Endodermal cell (in vitro differentiated cells): Measurements from ENCODE around the gene PLAC8. TPM values are rescaled to one million over a fixed set of nuclear protein-coding genes. Genes with fewer than 3 reads are reported as not detected.

Experiments
- DNase-seq: peaks from one replicate; pipeline ENCODE4 v3.0.0-alpha.2; 2017
- H3K27ac ChIP-seq: 2 replicates; pipeline ENCODE4 v1.5.1; 2013; ENCODE audit warnings: mild to moderate bottlenecking, low read depth, low read length, moderate library complexity
- H3K27me3 ChIP-seq: 2 replicates; pipeline ENCODE4 v1.6.1; 2013; ENCODE audit warnings: mild to moderate bottlenecking, low read length, moderate library complexity; ENCODE audit not compliant: insufficient read depth, control insufficient read depth, poor library complexity, severe bottlenecking
- H3K36me3 ChIP-seq: 2 replicates; pipeline ENCODE4 v1.7.0; 2013; ENCODE audit warnings: mild to moderate bottlenecking, low read length, moderate library complexity; ENCODE audit not compliant: control insufficient read depth, insufficient read depth
- H3K4me1 ChIP-seq: one replicate; pipeline ENCODE4 v1.7.0; 2013; ENCODE audit warnings: low read length; ENCODE audit not compliant: control insufficient read depth, insufficient read depth
- H3K4me3 ChIP-seq: 2 replicates; pipeline ENCODE4 v1.5.1; 2013; ENCODE audit warnings: mild to moderate bottlenecking, low read length, moderate library complexity
- H3K9ac ChIP-seq: 2 replicates; pipeline ENCODE4 v1.6.1; 2013; ENCODE audit warnings: mild to moderate bottlenecking, low read length, moderate library complexity; ENCODE audit not compliant: poor library complexity, severe bottlenecking; ENCODE audit errors: extremely low read depth
- H3K9me3 ChIP-seq: 2 replicates; pipeline ENCODE4 v1.6.1; 2013; ENCODE audit warnings: mild to moderate bottlenecking, low read length, moderate library complexity; ENCODE audit not compliant: control insufficient read depth
- H3K27ac Mint-ChIP-seq: 2 replicates; pipeline ENCODE4 v1.8.0; 2020; ENCODE audit warnings: mixed read lengths
- H3K27me3 Mint-ChIP-seq: 2 replicates; pipeline ENCODE4 v1.8.0; 2021; ENCODE audit warnings: mild to moderate bottlenecking, mixed read lengths; ENCODE audit not compliant: insufficient read depth
- H3K36me3 Mint-ChIP-seq: 2 replicates; pipeline ENCODE4 v1.8.0; 2020; ENCODE audit warnings: low read depth, mixed read lengths
- H3K4me1 Mint-ChIP-seq: 2 replicates; pipeline ENCODE4 v1.8.0; 2020; ENCODE audit warnings: mixed read lengths
- H3K4me3 Mint-ChIP-seq: 2 replicates; pipeline ENCODE4 v1.8.0; 2020; ENCODE audit warnings: mild to moderate bottlenecking, moderate library complexity, mixed read lengths
- H3K9me3 Mint-ChIP-seq: 2 replicates; pipeline ENCODE4 v1.8.0; 2020; ENCODE audit warnings: mild to moderate bottlenecking, mixed read lengths
- CTCF ChIP-seq: fragments of 200-600 bp; sonication (generic); conservative IDR thresholded peaks from 2 replicates; pipeline ENCODE4 v1.5.0; 2021; ENCODE audit warnings: antibody characterized with exemption, mild to moderate bottlenecking
- WGBS, 2 experiments: methylation state at CpG; one replicate each; pipeline versions ENCODE4 v1.1.5 to v1.1.7; 2013; ENCODE audit warnings: missing lambda C conversion rate in 2 of 2, mixed read lengths in 1 of 2; ENCODE audit not compliant: insufficient coverage in 1 of 2, insufficient read length in 1 of 2; 5-methylcytosine and 5-hydroxymethylcytosine counted together
- long read RNA-seq, 4 experiments: library from polyadenylated mRNA in 2 of 4; library from RNA in 1 of 4; library from capped mRNA in 1 of 4; stranded (forward) in 3 of 4; unstranded in 1 of 4; transcript quantifications; one replicate each; pipeline ENCODE4 v2.0.0, GENCODE V29; 2020 to 2021; ENCODE audit warnings: inconsistent platforms in 1 of 4
- polyA plus RNA-seq, 2 experiments: library from polyadenylated mRNA; stranded (reverse); fragments of 50-300 nt; gene quantifications; one replicate each; pipeline ENCODE4 v1.2.3, GENCODE V29; 2013
- total RNA-seq, 2 donors: library from RNA; stranded (reverse); fragmentation: NEBNext Ultra II Directional in 1 of 2; extraction: Animal tissue kit (Norgen Biotek cat#: 25700) in 1 of 2; gene quantifications; 2 replicates in 1 of 2; 3 replicates in 1 of 2; pipeline ENCODE4 v1.2.1, GENCODE V29; 2021

Gene PLAC8
- total RNA-seq = 1 to 10 TPM; 1.8 to 2.6 TPM
- polyA plus RNA-seq (2013, experiment 1 of 2) = 0.39 TPM
- 2.6 TPM for polyA plus RNA-seq (2013, experiment 2 of 2)
- long read RNA-seq, experiment 1 = 0 reads
- long read RNA-seq, experiment 2 = 0 reads
- long read RNA-seq, experiment 3, partial matches to known transcripts = 0 of 1 reads
- long read RNA-seq, experiment 3, other reads (novel, unspliced or antisense) = 0 of 1 reads
- long read RNA-seq, experiment 4 = 0 reads

GRCh38 chr4:83114576-83114975 lies at the start of gene PLAC8:
Gene PLAC8 (minus strand): TSS chr4:83114729. CDS start chr4:83107921, 6,808 bp downstream.
- no peaks in the 10 kb centered on the region for H3K27me3 ChIP-seq
- H3K36me3 ChIP-seq = no peaks in the 10 kb centered on the region
- no peak for TF ChIP-seq CTCF
- H3K9ac ChIP-seq = no peak within 1 kb of the TSS
- Mint-ChIP-seq H3K36me3 (no peaks in the 10 kb centered on the region), H3K4me3 (no peak within 1 kb of the TSS), H3K9me3 (no peaks in the 10 kb centered on the region), H3K27ac (peak within 1 kb of the TSS; percentile 80), H3K4me1 (peaks cover 15% of the 10 kb centered on the region), H3K27me3 (no peaks in the 10 kb centered on the region)
- no peak within 1 kb of the TSS for H3K27ac ChIP-seq
- WGBS, 2 experiments = 61 to 69% methylated on average over 5 of the region's 5 CpGs
- H3K9me3 ChIP-seq = no peaks in the 10 kb centered on the region
- DNase-seq = no peak
- H3K4me1 ChIP-seq = no peaks in the 10 kb centered on the region
- peak within 1 kb of the TSS; percentile 6 for H3K4me3 ChIP-seq

GRCh38 chr4:83153417-83153816 lies 38.9 kb upstream of the PLAC8 start:
- no peak overlapping the region for H3K4me3 ChIP-seq
- H3K4me3 Mint-ChIP-seq = no peak overlapping the region
- no peak for DNase-seq
- TF ChIP-seq CTCF = no peak
- H3K36me3 Mint-ChIP-seq = no peaks in the 10 kb centered on the region
- peaks cover 5% of the 10 kb centered on the region for H3K9me3 Mint-ChIP-seq
- H3K27me3 Mint-ChIP-seq = no peaks in the 10 kb centered on the region
- H3K9ac ChIP-seq = no peak overlapping the region
- H3K9me3 ChIP-seq = no peaks in the 10 kb centered on the region
- H3K4me1 ChIP-seq = no peaks in the 10 kb centered on the region
- no peak overlapping the region for H3K27ac ChIP-seq
- no peak overlapping the region for H3K27ac Mint-ChIP-seq
- peaks cover 2% of the 10 kb centered on the region for H3K4me1 Mint-ChIP-seq
- 94 to 96% methylated on average over 2 of the region's 2 CpGs for WGBS, 2 experiments
- no peaks in the 10 kb centered on the region for H3K27me3 ChIP-seq
- H3K36me3 ChIP-seq = no peaks in the 10 kb centered on the region

- Mint-ChIP-seq H3K27ac (no peak overlapping the region), H3K4me1 (peaks cover 2% of the 10 kb centered on the region), H3K36me3 (no peaks in the 10 kb centered on the region), H3K27me3 (no peaks in the 10 kb centered on the region), H3K4me3 (no peak overlapping the region), H3K9me3 (peaks cover 5% of the 10 kb centered on the region)
- Histone ChIP-seq H3K9me3 (no peaks in the 10 kb centered on the region), H3K36me3 (no peaks in the 10 kb centered on the region), H3K4me3 (no peak overlapping the region), H3K9ac (no peak overlapping the region), H3K4me1 (no peaks in the 10 kb centered on the region), H3K27ac (no peak overlapping the region), H3K27me3 (no peaks in the 10 kb centered on the region)
- WGBS, 2 experiments = 77 to 88% methylated on average over 2 to 6 of the region's 6 CpGs
- DNase-seq = no peak
- no peak for TF ChIP-seq CTCF
Observed at GRCh38 chr4:83152746-83153145, 38.2 kb upstream of the PLAC8 start.
